ENCODE data around the gene DUSP19. TPM values are rescaled to one million over a fixed set of nuclear protein-coding genes. Genes with fewer than 3 reads are reported as not detected.
"Not testable (repeated sequence)": the region's sequence is repeated elsewhere in the genome, so short reads cannot be mapped to it uniquely, and the experiment has no call there.

DUSP19 gene, protein sequence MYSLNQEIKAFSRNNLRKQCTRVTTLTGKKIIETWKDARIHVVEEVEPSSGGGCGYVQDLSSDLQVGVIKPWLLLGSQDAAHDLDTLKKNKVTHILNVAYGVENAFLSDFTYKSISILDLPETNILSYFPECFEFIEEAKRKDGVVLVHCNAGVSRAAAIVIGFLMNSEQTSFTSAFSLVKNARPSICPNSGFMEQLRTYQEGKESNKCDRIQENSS
- total RNA-seq (2014; rRNA removed; shearing (Covaris generic)), result 0.98 and 2.4 TPM in 2 replicates

DNA sequence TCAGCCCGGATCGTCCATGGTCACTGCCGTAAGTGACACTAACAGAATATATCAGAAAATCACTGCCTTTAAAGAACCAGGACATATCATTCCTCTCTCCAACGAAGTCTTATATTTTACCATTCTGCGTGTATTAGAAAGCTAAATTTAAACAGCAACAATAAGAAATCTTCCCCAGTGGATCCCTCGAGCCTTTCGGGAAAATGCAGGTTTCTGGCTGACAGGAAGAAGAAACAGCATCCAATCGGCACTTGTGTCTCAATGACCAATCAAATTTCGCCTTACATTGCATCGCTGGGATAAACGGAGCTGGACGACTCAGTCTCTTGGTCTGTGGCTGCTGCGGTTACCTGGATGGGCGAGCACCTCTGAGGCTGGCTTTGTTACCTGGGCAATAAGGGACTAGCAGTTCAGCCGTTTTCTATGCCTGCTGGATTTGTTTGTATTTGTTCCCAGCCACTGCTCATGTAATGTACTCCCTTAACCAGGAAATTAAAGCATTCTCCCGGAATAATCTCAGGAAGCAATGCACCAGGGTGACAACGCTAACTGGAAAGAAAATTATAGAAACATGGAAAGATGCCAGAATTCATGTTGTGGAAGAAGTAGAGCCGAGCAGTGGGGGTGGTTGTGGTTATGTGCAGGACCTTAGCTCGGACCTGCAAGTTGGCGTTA is at the start of gene DUSP19:
TSS of gene DUSP19 (plus strand) at position 284 of the 675 bp plus-strand sequence. CDS start at position 471, 187 bp downstream.
- DNase-seq (ENCODE audit: low read depth), result peak; percentile 93

DNA sequence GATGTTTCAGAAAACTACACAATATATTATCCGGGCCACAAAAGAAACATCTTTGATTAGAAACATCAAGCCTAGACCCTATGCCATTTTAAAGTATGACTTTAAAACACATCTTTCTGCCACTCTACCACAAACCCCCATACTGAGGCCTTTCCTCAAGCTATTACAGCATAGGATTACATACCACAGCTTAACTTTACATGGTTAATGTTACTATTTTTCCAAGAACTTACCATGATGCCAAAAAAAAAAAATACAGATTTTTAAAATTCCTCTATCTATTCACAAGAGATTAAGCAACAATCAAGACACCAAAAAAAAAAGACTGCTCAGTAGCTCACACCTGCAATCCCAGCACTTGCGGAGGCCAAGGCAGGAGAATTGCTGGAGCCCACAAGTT is 49.3 kb upstream of the DUSP19 start:
- DNase-seq (ENCODE audit: low read depth), result no peak

DNA sequence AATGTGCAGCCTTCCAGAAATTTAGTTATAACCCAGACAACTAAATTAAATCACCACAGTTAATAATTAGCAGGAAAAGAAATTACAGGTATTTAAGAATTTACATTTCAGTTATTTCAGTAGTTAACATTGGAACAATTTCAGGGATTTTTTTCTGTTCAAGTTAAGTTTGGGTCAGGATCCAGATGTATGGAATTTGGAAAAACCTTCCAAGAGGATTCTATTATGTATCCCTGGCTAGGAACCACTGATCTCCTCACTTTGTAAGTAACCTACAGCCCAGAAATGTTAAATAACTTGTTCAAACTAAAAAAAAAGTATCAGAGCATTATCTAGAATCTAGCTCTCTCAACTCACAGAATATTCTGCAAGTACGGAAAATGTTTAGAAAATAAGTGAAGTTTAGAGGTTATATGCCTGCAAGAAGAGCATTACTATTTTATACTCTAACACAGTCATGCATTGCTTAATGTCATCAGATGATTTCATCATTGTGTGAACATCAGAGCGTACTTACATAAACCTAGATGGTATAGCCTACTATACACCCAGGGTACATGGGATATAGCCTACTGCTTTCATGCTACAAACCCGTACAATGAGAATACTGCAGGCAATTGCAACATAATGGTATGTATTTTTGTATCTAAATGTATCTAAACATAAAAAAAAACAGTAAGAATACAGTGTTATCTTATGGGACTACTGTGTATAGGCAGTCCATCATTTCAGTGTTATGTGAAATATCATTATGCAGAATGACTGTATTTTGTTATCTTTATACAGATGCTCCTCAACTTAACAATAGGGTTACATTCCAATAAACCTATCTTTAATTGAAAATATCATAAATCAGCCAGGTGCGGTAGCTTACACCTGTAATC is 46.4 kb upstream of the DUSP19 start:
- no peak for DNase-seq (ENCODE audit: low read depth)

DNA sequence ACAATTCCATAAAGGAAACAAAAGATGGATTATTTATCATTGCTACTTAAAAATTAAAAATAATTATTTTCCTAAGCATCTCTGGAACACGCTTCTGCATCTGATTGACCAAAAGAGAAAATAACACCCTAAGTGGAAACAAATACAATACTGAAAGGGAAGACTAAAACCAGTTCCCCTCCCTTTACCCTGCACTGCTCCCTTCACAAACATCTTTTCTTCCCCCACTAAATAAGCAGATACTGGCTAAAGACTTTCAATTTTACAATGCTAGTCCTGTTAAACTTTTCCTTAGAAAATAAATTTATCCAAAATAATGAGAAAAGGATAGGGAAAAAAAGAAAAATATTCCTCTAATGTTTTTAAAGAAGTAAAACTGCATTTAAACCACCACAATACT is 44.6 kb upstream of the DUSP19 start:
- no peak for DNase-seq (ENCODE audit: low read depth)

DNA sequence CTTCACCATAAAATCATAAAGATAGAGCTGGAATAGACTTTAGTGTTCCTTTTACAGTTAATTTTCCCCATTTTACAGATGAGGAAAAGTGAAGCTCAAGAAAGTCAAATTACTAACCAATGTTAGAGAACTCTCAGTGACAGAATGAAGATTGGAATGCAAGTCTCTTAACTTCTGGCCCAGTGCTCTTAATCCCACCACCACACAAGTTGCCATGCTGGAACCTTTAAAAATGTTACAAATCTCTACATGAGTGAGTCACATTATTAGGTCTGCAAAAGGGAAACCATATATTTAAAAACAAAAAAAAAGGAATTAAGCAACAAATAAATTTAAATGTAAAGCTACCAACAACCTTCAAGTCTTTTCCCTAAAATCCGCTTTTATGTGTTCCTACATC is 43.7 kb upstream of the DUSP19 start:
- peak; percentile 63 for DNase-seq (ENCODE audit: low read depth)

DNA sequence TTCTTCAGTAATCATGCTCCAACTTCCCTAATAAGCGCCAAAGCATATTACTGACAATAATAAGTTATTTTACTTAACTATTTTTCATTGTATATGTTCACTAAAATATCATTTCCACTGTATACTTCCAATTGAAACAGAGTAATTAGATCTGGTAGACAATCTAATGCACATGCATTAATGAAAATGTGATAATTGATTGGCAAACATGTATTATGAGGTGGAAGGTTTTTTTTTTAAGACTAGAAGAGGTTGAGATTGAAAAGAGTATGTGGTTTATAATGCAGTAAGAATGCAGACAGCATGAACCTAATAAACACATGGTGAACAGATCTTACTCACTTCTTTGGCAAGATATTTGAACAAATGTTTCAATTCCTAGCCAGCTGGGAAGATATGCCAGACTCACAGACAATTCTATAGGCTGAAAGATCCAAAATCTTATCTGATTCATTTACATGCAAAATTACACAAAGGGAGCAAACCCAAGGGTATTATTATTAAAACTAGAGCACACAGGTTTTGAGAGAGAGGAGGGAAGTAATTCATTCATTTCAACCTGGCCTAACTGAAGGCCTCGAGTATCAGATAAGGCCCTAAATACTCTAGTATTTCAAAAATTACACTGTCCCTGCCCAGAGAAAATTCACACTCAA is 43.1 kb upstream of the DUSP19 start:
- peak; percentile 63 for DNase-seq (ENCODE audit: low read depth)

DNA sequence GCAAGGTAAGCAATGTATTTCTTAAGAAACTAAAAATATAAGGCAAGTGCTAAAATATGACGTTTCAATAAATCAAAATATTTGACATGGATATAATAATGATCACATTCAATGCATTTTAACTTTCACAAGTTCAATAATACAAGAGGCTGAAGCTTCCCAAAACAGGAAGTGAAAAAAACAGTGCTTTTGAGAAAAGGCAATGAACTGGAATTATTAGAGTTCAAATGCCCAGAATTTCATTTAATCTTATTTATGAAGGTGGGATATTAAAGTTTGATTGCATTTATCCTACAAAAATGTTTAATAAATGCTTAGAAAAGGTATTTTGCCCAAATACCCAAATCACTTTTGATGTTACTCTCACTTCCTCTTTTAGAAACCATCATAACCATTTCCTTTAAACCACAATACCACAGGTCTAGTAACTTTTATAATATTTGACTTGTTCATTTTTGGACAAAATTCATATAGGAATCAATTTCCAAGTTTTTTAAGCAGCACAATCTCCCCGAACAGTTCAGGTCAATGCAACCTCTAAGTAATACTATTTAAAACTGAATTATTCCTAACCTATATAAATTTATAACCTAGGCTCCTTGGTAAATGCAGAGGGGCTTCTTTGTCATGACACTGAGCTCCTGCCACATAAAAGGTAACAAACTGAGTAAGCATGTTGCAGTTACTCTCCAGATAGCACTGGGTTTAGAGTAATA is 42.4 kb upstream of the DUSP19 start:
- DNase-seq (ENCODE audit: low read depth), result no peak

DNA sequence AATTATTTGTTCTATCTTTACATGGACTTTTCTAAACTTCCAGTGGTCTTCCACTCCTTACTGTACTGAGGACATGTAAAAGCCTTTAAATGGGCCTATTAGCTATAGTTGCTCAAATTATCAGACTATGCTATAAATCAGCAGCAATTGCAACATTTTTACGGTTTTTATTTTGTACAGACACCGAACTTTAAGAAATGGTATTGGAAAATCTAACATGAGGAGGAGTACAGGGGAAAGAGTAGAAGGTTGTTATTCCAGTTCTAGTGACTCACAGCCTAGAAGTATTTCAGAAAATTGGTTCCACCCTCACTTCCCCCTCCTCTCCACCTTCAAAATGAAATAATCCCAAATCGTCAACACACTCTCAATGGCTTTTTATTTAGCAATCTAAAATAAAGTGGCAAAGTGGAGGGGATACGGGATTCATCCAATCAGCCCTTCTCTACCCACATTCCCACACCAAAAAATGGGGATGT is 41.4 kb upstream of the DUSP19 start:
- DNase-seq (ENCODE audit: low read depth), result peak; percentile 46

DNA sequence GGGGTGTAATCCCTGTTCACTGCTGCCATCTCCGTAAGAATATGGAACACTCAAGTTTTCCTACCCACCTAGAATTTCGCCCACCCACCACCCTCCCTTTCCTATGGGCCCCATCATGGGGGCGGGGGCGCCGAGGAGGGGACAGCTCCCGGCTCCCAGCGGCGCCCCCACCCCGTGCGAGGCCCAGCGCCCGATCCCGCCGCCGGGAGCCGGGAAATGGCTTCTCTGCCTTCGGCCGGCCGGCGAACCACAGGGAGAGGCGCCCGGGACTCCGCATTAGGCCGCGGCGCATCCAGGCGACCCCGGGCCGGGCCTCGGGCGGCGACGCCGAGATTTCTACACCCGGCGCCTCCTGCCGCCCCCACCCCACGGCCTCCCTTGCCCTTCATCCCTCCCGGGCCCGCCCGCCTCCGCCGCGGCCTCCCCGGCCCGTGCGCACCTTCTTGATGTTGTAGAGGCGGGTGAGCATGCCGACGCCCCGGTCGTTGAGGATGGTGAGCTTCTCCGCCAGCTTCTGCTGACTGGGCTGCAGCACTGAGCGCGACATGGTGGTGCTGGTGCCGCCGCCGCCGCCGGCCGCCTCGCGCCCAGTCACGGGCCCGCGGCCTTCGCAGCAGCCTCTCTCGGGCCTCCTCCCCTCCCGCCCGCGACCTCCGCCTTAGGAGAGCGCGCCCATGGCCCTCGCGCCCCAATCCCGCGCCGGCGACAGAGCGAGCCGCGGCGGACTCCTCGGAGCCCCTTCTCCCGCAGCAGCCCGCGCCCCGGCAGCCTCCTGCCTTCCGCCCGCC is 40.8 kb upstream of the DUSP19 start:
- peak; percentile 46 for DNase-seq (ENCODE audit: low read depth)

DNA sequence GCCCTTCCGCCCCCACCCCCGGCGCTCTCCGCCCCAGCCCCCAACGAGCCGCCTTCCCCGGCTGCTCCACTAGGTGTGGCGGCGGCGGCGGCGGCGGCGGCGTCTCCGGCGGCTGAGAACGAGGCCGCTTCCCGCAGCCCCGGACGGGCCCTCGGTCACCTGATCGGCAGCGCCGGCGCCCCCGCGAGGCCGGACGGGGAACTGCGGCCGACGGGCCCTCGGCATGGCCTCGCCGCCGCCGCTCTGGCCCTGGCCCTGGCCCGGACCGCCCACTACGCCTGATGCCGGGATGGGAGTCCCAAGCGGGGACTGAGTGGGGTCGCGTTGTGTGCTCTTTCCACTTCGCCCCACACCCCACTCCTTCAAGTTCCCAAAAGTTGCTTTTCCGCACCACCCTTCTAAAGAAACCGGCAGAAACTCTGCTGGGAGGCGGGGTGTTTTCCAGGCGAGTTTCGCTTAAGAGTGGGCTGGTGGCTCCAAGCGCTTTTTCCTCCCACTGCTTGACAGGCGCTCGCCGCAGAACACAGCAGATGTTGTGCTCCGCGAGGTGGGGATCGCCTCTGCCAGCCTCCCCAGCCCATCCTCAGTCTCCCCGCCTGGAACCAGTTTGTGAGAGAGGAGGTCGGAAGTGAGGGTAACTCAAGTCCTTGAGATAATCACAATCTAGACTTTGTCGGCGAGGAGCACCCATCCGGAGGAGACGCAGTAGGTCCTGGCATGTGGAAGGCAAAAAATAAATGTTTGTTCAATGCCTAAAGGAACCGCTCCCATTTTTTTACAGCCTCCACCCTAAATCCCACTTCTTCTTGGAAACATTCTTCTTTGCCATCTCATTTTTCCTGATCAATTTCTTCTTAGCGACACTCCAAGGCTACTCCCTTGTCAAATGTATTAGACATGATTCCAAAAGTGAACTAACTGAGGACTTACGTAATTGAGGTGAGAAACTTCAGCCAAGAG is 39.9 kb upstream of the DUSP19 start, which contains the start of gene NCKAP1:
TSS of gene NCKAP1 (minus strand) at position 117 of the 960 bp plus-strand sequence. CDS start 358 bp downstream, outside the sequence.
- DNase-seq (ENCODE audit: low read depth), result peak; percentile 81

DNA sequence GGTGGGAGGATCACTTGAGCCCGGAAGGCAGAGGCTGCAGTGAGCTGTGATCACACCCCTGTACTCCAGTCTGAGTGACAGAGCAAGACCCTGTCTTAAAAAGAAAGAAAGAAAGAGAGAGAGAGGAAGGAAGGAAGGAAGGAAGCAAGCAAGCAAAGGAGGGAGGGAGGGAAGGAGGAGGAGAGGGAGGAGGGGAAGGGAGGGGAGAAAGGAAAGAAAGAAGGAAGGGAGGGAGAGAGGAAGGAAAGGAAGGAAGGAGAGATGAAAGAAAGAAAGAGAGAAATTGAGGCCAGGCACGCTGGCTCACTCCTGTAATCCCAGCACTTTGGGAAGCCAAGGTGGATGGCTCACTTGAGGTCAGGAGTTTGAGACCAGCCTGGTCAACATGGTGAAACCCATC is 37.9 kb upstream of the DUSP19 start:
- no peak for DNase-seq (ENCODE audit: low read depth)

DNA sequence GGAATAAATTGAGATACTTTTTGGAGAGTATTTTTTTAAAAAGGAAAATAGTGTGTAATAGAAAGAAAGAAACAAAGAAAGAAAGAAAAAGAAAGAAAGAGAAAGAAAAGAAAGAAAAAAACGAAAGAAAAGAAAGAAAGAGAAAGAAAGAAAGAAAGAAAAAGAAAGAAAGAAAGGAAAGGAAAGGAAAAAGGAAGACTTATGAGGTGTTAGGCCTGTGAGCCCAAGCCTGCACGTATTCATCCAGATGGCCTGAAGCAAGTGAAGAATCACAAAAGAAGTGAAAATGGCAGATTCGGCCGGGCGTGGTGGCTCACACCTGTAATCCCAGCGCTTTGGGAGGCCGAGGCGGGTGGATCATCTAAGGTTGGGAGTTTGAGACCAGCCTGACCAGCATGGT is 35.0 kb upstream of the DUSP19 start:
- not testable (repeated sequence) for DNase-seq (ENCODE audit: low read depth)

DNA sequence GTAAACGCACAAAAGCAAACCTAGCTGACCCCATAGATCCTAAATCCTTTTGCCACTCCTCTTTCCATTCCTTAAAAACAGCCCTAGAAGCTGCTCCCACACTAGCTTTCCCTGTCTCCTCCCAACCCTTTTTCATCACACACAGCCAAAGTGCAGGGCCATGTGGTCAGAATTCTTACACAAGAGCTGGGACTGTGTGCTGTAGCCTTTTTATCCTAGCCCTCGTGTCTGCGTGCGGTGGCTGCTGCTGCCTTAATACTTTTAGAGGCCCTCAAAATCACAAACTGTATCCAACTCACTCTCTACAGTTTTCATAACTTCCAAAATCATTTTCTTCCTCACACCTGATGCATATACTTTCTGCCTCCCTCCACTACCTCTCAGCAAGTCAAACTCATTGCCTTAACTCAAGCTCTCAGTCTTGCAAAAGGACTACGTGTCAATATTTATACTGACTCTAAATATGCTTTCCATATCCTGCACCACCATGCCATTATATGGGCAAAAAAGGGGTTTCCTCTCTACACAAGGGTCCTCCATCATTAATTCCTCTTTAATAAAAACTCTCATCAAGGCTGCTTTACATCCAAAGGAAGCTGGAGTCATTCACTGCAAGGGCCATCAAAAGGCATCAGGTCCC is 30.9 kb upstream of the DUSP19 start:
- DNase-seq (ENCODE audit: low read depth), result not testable (repeated sequence)

DNA sequence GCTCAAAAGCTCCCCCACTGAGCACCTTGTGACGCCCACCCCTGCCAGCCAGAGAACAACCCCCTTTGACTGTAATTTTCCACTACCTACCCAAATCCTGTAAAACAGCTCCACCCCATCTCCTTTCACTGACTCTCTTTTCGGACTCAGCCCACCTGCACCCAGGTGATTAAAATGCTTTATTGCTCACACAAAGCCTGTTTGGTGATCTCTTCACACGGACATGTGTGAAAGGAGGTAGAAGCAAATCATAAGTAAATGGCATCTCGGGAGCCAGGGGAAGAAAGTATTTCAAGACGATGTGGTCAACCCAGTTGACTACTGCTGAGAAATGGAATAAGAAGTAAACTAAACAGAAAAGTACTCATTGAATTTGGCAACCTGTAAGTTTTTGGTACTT is 29.1 kb upstream of the DUSP19 start:
- DNase-seq (ENCODE audit: low read depth), result no peak

DNA sequence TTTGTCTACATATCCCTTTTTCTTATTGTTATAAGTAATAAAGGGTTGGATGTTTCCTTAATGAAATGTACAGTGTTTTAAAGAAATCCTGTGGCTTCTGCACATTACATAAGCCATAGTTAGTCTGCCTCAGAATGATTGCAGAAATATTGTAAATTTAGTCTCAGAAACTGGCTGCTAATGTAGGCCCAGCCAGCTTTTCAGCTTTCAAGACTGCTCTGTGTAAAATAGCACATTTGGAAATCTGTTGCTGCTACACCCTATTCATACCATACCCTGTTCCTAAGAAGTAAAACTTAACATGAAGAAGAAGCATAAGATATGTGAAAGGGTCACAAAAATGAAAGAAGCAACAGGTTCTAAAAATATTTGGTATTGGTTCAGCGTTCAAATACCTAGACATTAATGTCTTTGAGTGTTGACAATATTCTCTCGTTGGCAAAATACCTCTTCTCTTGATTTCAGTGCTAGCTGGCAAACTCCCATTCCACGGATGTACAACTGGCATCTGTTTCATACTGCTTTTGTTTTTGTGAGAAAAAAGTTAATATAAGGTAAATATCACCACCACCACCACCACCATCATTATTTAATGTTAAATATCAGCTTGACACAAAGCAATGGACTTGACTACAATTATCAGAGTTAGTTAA is 21.1 kb upstream of the DUSP19 start:
- no peak for DNase-seq (ENCODE audit: low read depth)

DNA sequence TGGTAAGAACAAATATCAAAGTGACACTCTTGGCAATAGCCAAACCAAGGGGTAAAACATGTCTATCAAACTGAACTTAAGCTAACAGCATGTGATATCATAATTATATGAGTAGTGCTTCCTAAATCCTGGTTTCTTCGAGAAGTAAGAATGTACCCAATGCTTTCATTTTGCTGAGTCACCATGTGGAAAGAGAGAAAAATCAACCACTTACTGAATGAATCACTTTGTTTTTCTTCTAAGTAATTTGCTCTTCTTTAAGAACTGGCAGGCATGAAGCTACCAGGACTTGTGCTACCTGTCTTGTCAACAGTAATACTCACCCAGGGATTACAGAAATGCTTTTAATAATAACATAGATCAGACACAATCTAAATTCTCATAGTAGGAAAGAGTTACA is 19.0 kb upstream of the DUSP19 start:
- peak; percentile 85 for DNase-seq (ENCODE audit: low read depth)

DNA sequence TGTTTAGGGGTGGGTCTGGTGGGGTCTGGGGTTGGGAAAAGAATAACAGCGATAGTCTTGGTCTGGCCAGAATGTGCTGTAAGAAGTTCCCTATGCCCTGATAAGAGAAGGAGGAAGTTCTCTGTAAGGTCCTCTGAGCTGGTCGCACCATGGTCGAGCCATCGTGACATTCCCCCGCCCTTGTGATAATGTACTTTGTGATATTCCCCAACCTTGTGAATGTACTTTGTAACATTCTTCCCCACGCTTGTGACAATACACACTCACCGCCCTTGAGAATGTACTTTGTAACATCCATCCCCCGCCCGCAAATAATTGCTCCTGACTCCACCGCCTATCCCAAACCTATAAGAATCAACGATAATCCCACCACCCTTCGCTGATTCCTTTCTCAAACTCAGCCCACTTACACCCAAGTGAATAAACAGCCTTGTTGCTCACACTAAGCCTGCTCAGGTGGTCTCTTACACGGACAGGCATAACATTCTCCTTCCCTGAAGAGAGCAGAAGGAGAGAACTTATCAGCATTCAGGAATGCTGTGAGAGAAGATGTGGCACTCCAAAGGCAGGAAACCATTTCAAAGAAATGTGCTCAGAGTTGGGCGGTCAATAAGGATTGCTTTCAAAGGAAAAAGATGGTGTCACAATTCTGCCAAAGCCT is 17.8 kb upstream of the DUSP19 start:
- DNase-seq (ENCODE audit: low read depth), result no peak
